Immature natural killer cell (primary cell): ENCODE measurements around the gene ALG6. TPM values are rescaled to one million over a fixed set of nuclear protein-coding genes. Genes with fewer than 3 reads are reported as not detected.
"Not testable (repeated sequence)": the region's sequence is repeated elsewhere in the genome, so short reads cannot be mapped to it uniquely, and the experiment has no call there.

Experiments used
- DNase-seq, 3 donors: peaks; one replicate each; pipeline ENCODE4 v3.0.0; 2022; ENCODE audit warnings: mixed read lengths in 1 of 3
- H3K27ac Mint-ChIP-seq, 6 donors: one replicate each; pipeline ENCODE4 v1.8.0; 2020; ENCODE audit warnings: mixed read lengths in 6 of 6, mild to moderate bottlenecking in 5 of 6, inconsistent platforms in 4 of 6, moderate library complexity in 3 of 6
- H3K27me3 Mint-ChIP-seq, 3 donors: one replicate each; pipeline ENCODE4 v1.8.0; 2020 to 2021; ENCODE audit warnings: low read depth in 3 of 3, mild to moderate bottlenecking in 3 of 3, mixed read lengths in 3 of 3, moderate library complexity in 3 of 3, inconsistent platforms in 1 of 3
- H3K36me3 Mint-ChIP-seq, 3 donors: one replicate each; pipeline ENCODE4 v1.8.0; 2020; ENCODE audit warnings: mixed read lengths in 3 of 3, inconsistent platforms in 2 of 3, mild to moderate bottlenecking in 2 of 3
- H3K4me1 Mint-ChIP-seq, 2 donors: one replicate each; pipeline ENCODE4 v1.8.0; 2020; ENCODE audit warnings: inconsistent platforms in 2 of 2, mild to moderate bottlenecking in 2 of 2, mixed read lengths in 2 of 2, moderate library complexity in 1 of 2
- H3K4me3 Mint-ChIP-seq, 5 donors: one replicate each; pipeline ENCODE4 v1.8.0; 2020; ENCODE audit warnings: mild to moderate bottlenecking in 5 of 5, mixed read lengths in 5 of 5, inconsistent platforms in 3 of 5, moderate library complexity in 3 of 5
- H3K9me3 Mint-ChIP-seq, 6 donors: one replicate each; pipeline ENCODE4 v1.8.0; 2020; ENCODE audit warnings: mild to moderate bottlenecking in 6 of 6, mixed read lengths in 6 of 6, inconsistent platforms in 4 of 6, moderate library complexity in 3 of 6
- polyA plus RNA-seq, 3 donors: library from polyadenylated mRNA; unstranded; fragments of 300-500 nt; fragmentation: Illumina TruSeq; gene quantifications; one replicate each; pipeline ENCODE4 v1.2.3, GENCODE V29; 2021

ALG6 gene
- polyA plus RNA-seq, 3 donors from 2014 or later = 16.5 to 29.9 (median 20.7) TPM

DNA sequence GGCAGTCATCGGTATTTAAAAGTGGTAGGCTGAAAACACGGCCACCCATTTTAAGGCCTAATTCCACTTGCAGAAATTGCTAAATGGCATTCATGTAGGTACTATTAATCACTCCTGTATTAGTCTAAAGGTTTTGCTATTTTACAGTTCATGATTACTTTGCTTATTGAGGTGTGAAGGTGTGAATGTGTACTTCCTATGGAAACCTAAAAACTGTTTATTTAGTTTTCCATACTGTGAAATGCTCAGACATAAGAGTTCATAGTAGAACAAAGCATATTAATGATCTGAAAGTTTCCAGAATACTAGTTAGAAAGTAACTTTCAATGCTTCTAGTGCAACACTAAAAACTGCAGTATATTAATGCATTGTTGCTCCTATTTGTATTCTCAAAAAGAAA is 85.8 kb downstream of the ALG6 start:
- no peak overlapping the region for H3K27ac Mint-ChIP-seq
- H3K4me3 Mint-ChIP-seq = no peak overlapping the region
- H3K36me3 Mint-ChIP-seq = peaks cover 0 to 11% (median 0%) of the 10 kb centered on the region in 3 donors
- no peaks in the 10 kb centered on the region for H3K4me1 Mint-ChIP-seq
- no peak for DNase-seq
- H3K27me3 Mint-ChIP-seq = peaks cover 0 to 2% (median 0%) of the 10 kb centered on the region in 3 donors
- H3K9me3 Mint-ChIP-seq = no peaks in the 10 kb centered on the region

GRCh38 chr1:63454269-63454668 is 86.8 kb downstream of the ALG6 start:
- Mint-ChIP-seq H3K27me3 (peaks cover 0 to 2% (median 0%) of the 10 kb centered on the region in 3 donors), H3K36me3 (peaks cover 0 to 12% (median 6%) of the 10 kb centered on the region in 3 donors), H3K27ac (no peak overlapping the region), H3K4me3 (no peak overlapping the region), H3K9me3 (no peaks in the 10 kb centered on the region), H3K4me1 (no peaks in the 10 kb centered on the region)
- DNase-seq = no peak

GRCh38 chr1:63458750-63459149 is 91.3 kb downstream of the ALG6 start:
- Mint-ChIP-seq H3K27me3 (peaks cover 0 to 6% (median 0%) of the 10 kb centered on the region in 3 donors), H3K36me3 (peaks cover 18 to 40% (median 25%) of the 10 kb centered on the region in 3 donors), H3K9me3 (peaks cover 2 to 14% (median 8%) of the 10 kb centered on the region in 6 donors), H3K4me3 (no peak overlapping the region), H3K27ac (no peak overlapping the region), H3K4me1 (no peaks in the 10 kb centered on the region)
- no peak for DNase-seq

GRCh38 chr1:63461661-63462230 is 94.3 kb downstream of the ALG6 start:
- Mint-ChIP-seq H3K4me1 (no peaks in the 10 kb centered on the region), H3K4me3 (no peak overlapping the region), H3K27ac (no peak overlapping the region), H3K36me3 (peaks cover 18 to 40% (median 25%) of the 10 kb centered on the region in 3 donors), H3K27me3 (peaks cover 0 to 6% (median 0%) of the 10 kb centered on the region in 3 donors), H3K9me3 (peaks cover 2 to 14% (median 8%) of the 10 kb centered on the region in 6 donors)
- no peak for DNase-seq

DNA sequence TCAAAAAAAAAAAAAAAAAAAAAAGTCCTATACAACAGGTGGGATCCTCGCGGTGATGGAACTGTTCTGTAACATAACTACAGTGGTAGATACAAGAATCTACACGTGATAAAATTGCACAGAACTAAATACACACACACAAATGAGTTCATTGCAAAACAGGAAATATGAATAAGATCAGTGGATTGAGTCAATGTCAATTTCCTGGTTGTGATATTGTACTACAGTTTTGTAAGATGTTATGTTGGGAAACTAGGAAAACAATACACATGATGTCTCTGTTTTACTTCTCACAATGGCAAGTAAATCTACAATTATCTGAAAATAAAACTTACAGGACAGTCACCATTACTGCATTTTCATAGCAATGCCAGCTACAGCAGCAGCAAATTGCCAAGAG is 95.8 kb downstream of the ALG6 start:
- no peaks in the 10 kb centered on the region for H3K4me1 Mint-ChIP-seq
- no peak for DNase-seq
- H3K4me3 Mint-ChIP-seq = no peak overlapping the region
- H3K36me3 Mint-ChIP-seq = peaks cover 18 to 33% (median 33%) of the 10 kb centered on the region in 3 donors
- H3K27me3 Mint-ChIP-seq = peaks cover 0 to 4% (median 0%) of the 10 kb centered on the region in 3 donors
- no peak overlapping the region for H3K27ac Mint-ChIP-seq
- H3K9me3 Mint-ChIP-seq = peaks cover 2 to 14% (median 8%) of the 10 kb centered on the region in 6 donors

DNA sequence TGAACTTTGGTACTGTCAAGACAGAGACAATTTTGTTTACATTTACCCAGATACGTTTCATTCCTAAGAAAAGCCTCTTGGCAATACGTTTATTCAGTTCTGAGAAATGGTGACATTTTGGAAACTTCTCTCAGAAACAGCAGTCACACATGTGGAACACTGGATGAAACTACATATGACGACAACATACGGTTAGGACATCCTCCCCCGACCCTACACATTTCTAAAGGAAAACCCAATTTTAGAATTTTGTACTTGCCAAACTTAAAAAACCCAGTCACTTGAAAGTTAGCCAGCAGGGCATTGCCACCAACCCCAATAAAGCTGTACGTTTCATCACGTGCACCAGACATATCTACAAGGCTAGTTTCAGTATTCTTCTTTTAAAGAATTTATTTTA is 98.8 kb downstream of the ALG6 start:
- no peak for DNase-seq
- H3K36me3 Mint-ChIP-seq = peaks cover 18 to 37% (median 30%) of the 10 kb centered on the region in 3 donors
- H3K4me3 Mint-ChIP-seq = no peak overlapping the region
- H3K4me1 Mint-ChIP-seq = no peaks in the 10 kb centered on the region
- peaks cover 2 to 14% (median 8%) of the 10 kb centered on the region in 6 donors for H3K9me3 Mint-ChIP-seq
- no peak overlapping the region for H3K27ac Mint-ChIP-seq
- H3K27me3 Mint-ChIP-seq = peaks cover 0 to 4% (median 0%) of the 10 kb centered on the region in 3 donors

- Mint-ChIP-seq H3K36me3 (peaks cover 12 to 36% (median 28%) of the 10 kb centered on the region in 3 donors), H3K27ac (no peak overlapping the region), H3K9me3 (peaks cover 2 to 11% (median 7%) of the 10 kb centered on the region in 6 donors), H3K27me3 (peaks cover 0 to 4% (median 0%) of the 10 kb centered on the region in 3 donors), H3K4me1 (no peaks in the 10 kb centered on the region), H3K4me3 (no peak overlapping the region)
- no peak for DNase-seq
These were observed 99.3 kb downstream of the ALG6 start for GRCh38 chr1:63466759-63467158.

- not testable (repeated sequence) for H3K4me1 Mint-ChIP-seq, H3K9me3 Mint-ChIP-seq, DNase-seq, H3K27ac Mint-ChIP-seq, H3K27me3 Mint-ChIP-seq, H3K4me3 Mint-ChIP-seq
- H3K36me3 Mint-ChIP-seq = peaks cover 0 to 22% (median 17%) of the 10 kb centered on the region in 3 donors
These were observed 101.3 kb downstream of the ALG6 start for GRCh38 chr1:63468683-63469082.

DNA sequence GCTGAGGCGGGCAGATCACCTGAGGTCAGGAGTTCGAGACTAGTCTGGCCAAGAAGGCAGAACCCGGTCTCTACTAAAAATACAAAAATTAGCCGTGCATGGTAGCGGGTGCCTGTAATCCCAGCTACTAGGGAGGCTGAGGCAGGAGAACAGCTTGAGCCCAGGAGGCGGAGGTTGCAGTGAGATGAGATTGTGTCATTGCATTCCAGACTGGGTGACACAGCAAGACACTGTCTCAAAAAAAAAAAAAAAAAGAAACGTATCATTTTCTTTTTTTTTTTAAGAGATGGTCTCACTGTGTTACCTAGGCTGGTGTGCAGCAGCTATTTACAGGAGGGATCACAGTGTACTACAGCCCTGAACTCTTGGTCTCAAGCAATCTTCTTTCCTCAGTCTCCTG is 108.3 kb downstream of the ALG6 start:
- Mint-ChIP-seq H3K4me3 (no peak overlapping the region), H3K27ac (no peak overlapping the region), H3K9me3 (no peaks in the 10 kb centered on the region), H3K36me3 (peaks cover 0 to 13% (median 8%) of the 10 kb centered on the region in 3 donors), H3K27me3 (no peaks in the 10 kb centered on the region), H3K4me1 (no peaks in the 10 kb centered on the region)
- no peak for DNase-seq

DNA sequence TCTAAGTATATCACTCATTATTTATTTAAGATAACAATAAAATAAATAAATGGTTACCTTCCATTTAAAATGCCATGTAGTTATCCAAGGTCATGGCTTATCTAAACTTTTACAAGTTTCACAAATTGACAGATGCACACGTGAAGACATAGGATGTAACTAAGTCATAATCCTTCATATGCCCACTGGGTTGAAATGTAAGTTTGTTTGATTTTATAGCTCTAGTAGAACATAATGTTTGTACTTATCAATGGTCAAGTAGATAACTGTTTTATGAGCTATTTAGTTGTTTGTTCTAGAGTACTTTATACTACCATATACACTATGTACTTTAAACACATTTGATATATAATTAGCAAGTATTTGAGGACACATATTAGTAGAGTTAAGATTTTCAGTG is 112.6 kb downstream of the ALG6 start:
- H3K27me3 Mint-ChIP-seq = no peaks in the 10 kb centered on the region
- H3K27ac Mint-ChIP-seq = no peak overlapping the region
- peaks cover 0 to 12% (median 3%) of the 10 kb centered on the region in 3 donors for H3K36me3 Mint-ChIP-seq
- DNase-seq = no peak
- H3K9me3 Mint-ChIP-seq = no peaks in the 10 kb centered on the region
- H3K4me3 Mint-ChIP-seq = no peak overlapping the region
- no peaks in the 10 kb centered on the region for H3K4me1 Mint-ChIP-seq

DNA sequence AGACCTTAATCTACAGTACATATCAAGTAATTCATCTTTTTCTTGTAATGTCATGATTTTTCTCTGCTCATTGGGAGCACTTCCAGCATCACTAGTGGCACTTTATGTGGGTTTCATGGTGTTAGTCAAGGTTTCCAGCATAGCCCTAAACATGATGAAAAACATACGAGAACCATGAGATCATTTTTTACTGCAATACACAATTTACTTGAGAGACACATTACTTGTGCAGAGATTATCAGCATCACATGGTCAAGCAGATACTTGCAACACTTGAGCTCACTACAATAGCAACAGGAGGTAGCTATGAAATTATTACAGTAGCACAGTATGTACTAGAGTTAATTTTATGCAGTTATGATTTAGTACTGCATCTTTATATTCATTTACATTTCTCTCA is 119.2 kb downstream of the ALG6 start:
- Mint-ChIP-seq H3K4me3 (no peak overlapping the region), H3K36me3 (peaks cover 0 to 8% (median 3%) of the 10 kb centered on the region in 3 donors)
- no peak for DNase-seq

DNA sequence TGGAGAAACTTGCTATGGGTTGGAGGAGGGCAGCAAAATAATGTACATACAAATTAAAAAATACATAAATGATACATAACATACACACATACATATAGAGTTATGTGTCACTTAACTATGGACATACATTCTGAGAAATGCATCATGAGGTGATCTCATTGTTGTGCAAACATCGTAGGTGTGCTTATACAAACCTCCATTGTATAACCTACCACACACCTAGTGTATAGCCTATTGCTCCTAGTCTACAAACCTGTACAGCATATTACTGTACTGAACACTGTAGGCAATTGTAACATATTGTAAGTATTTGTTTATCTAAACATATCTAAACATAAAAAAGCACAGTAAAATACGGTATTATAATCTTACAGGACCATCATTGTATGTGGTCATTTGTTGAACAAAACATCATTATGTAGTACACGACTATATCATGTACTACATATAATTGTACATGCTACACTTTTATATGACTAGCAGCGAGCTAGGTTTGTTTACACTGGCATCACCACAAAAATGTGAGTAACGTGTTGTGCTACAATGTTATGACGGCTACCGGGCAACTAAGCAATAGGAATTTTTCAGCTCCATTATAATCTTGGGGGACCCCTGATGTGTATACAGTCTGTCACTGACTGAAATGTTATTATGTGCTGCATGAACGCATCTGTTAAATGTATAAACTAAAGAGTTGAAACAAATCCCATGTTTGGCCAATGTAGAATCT is 120.1 kb downstream of the ALG6 start:
- Mint-ChIP-seq H3K36me3 (peaks cover 0 to 11% (median 3%) of the 10 kb centered on the region in 3 donors), H3K9me3 (no peaks in the 10 kb centered on the region), H3K4me1 (no peaks in the 10 kb centered on the region), H3K27ac (no peak overlapping the region), H3K27me3 (no peaks in the 10 kb centered on the region), H3K4me3 (no peak overlapping the region)
- DNase-seq = no peak

More for the DNA sequence above, 119.2 kb downstream of the ALG6 start:
- peak overlapping the region in 1 of 6 donors; percentile 24 for H3K27ac Mint-ChIP-seq
- no peaks in the 10 kb centered on the region for H3K9me3 Mint-ChIP-seq
- H3K27me3 Mint-ChIP-seq = no peaks in the 10 kb centered on the region
- H3K4me1 Mint-ChIP-seq = no peaks in the 10 kb centered on the region
